SK-N-SH treated with all-trans-retinoic acid at 6 μM for 48 hours (cell line): ENCODE data around the gene PTGIS.

Experiments used
- ATAC-seq: fragments of 200-7000 bp; cut with Tn5 transposase; 3 replicates; pipeline ENCODE4 v1.9.1; 2020; ENCODE audit warnings: mild to moderate bottlenecking, moderate library complexity
- ARNTL ChIP-seq: fragments of 450-650 bp; formaldehyde crosslinking; IDR thresholded peaks from 2 replicates; pipeline ENCODE4 v1.5.0; 2020; ENCODE audit warnings: low read depth, mild to moderate bottlenecking, moderate library complexity, borderline replicate concordance
- BACH2 ChIP-seq: fragments of 250-450 bp; sonication (Bioruptor Pico); IDR thresholded peaks from 2 replicates; pipeline ENCODE4 v1.9.0; 2021; ENCODE audit warnings: mild to moderate bottlenecking, borderline replicate concordance
- CREB5 ChIP-seq: fragments of 250-450 bp; sonication (Bioruptor Pico); IDR thresholded peaks from 2 replicates; pipeline ENCODE4 v1.5.1; 2020; ENCODE audit warnings: low read depth, mild to moderate bottlenecking, moderate library complexity
- CSDC2 ChIP-seq: fragments of 250-450 bp; sonication (Bioruptor Pico); IDR thresholded peaks from 2 replicates; pipeline ENCODE4 v1.5.0; 2020; ENCODE audit warnings: mild to moderate bottlenecking, moderate library complexity
- ESRRG ChIP-seq: fragments of 250-450 bp; sonication (Bioruptor Pico); IDR thresholded peaks from 2 replicates; pipeline ENCODE4 v1.6.1; 2021; ENCODE audit warnings: mild to moderate bottlenecking
- GLIS3 ChIP-seq: fragments of 250-450 bp; sonication (Bioruptor Pico); IDR thresholded peaks from 2 replicates; pipeline ENCODE4 v1.5.0; 2020; ENCODE audit warnings: mild to moderate bottlenecking, moderate library complexity
- ISL1 ChIP-seq: fragments of 250-450 bp; sonication (Bioruptor Pico); IDR thresholded peaks from 2 replicates; pipeline ENCODE4 v2.1.2; 2022; ENCODE audit warnings: mild to moderate bottlenecking, moderate library complexity
- OSR1 ChIP-seq: fragments of 250-450 bp; sonication (Bioruptor Pico); IDR thresholded peaks from 2 replicates; pipeline ENCODE4 v1.8.0; 2022; ENCODE audit warnings: moderate library complexity, mild to moderate bottlenecking, inconsistent platforms
- PATZ1 ChIP-seq: fragments of 250-450 bp; sonication (Bioruptor Pico); IDR thresholded peaks from 2 replicates; pipeline ENCODE4 v1.8.0; 2020; ENCODE audit warnings: mild to moderate bottlenecking, moderate library complexity, borderline replicate concordance
- POU6F1 ChIP-seq: fragments of 250-450 bp; sonication (Bioruptor Pico); IDR thresholded peaks from 2 replicates; pipeline ENCODE4 v1.8.0; 2021; ENCODE audit warnings: low read depth, mild to moderate bottlenecking, moderate library complexity, borderline replicate concordance
- PPARA ChIP-seq: fragments of 250-450 bp; sonication (Bioruptor Pico); IDR thresholded peaks from 2 replicates; pipeline ENCODE4 v1.5.0; 2020; ENCODE audit warnings: mild to moderate bottlenecking, borderline replicate concordance
- RARB ChIP-seq: fragments of 250-450 bp; sonication (Bioruptor Pico); IDR thresholded peaks from 2 replicates; pipeline ENCODE4 v1.8.0; 2021; ENCODE audit warnings: mild to moderate bottlenecking, moderate library complexity
- TCF4 ChIP-seq: fragments of 250-450 bp; sonication (Bioruptor Pico); IDR thresholded peaks from 2 replicates; pipeline ENCODE4 v1.8.0; 2021; ENCODE audit warnings: mild to moderate bottlenecking, moderate library complexity, borderline replicate concordance
- TSHZ2 ChIP-seq: fragments of 250-450 bp; sonication (Bioruptor Pico); IDR thresholded peaks from 2 replicates; pipeline ENCODE4 v1.5.0; 2020; ENCODE audit warnings: mild to moderate bottlenecking, moderate library complexity
- ZC3H10 ChIP-seq: fragments of 250-450 bp; sonication (Bioruptor Pico); IDR thresholded peaks from 2 replicates; pipeline ENCODE4 v1.5.1; 2021; ENCODE audit warnings: mild to moderate bottlenecking, moderate library complexity
- ZFP3 ChIP-seq: fragments of 250-450 bp; sonication (Bioruptor Pico); IDR thresholded peaks from 2 replicates; pipeline ENCODE4 v1.5.0; 2020; ENCODE audit warnings: mild to moderate bottlenecking, moderate library complexity
- ZFP30 ChIP-seq: fragments of 450-650 bp; formaldehyde crosslinking; IDR thresholded peaks from 2 replicates; pipeline ENCODE4 v1.5.0; 2022; ENCODE audit warnings: mild to moderate bottlenecking, moderate library complexity
- ZNF565 ChIP-seq: fragments of 450-650 bp; formaldehyde crosslinking; conservative IDR thresholded peaks from 2 replicates; pipeline ENCODE4 v1.5.0; 2020; ENCODE audit warnings: low read depth, mild to moderate bottlenecking, moderate library complexity
- ZNF70 ChIP-seq: fragments of 450-650 bp; formaldehyde crosslinking; IDR thresholded peaks from 2 replicates; pipeline ENCODE4 v1.5.0; 2020; ENCODE audit warnings: mild to moderate bottlenecking, moderate library complexity
- ZNF8 ChIP-seq: fragments of 450-650 bp; formaldehyde crosslinking; IDR thresholded peaks from 2 replicates; pipeline ENCODE4 v1.5.0; 2020; ENCODE audit warnings: mild to moderate bottlenecking, moderate library complexity

Gene PTGIS

GRCh38 chr20:49595811-49596561 is 28.0 kb upstream of the PTGIS start:
- TF ChIP-seq ARNTL, result no peak
- TF ChIP-seq GLIS3 (CRISPR knock-in tag), result no peak
- TF ChIP-seq PPARA (CRISPR knock-in tag), result no peak
- no peak for TF ChIP-seq ISL1 (CRISPR knock-in tag)
- TF ChIP-seq ZNF70 (CRISPR knock-in tag), result no peak
- no peak for TF ChIP-seq PATZ1 (CRISPR knock-in tag)
- TF ChIP-seq TCF4 (CRISPR knock-in tag), result no peak
- TF ChIP-seq ESRRG (CRISPR knock-in tag), result no peak
- TF ChIP-seq CSDC2 (CRISPR knock-in tag), result no peak
- no peak for TF ChIP-seq ZFP3
- TF ChIP-seq TSHZ2 (CRISPR knock-in tag), result no peak
- no peak for TF ChIP-seq OSR1 (CRISPR knock-in tag)
- no peak for TF ChIP-seq POU6F1 (CRISPR knock-in tag)
- no peak for TF ChIP-seq ZNF8 (CRISPR knock-in tag)
- no peak for TF ChIP-seq ZC3H10 (CRISPR knock-in tag)
- TF ChIP-seq ZNF565, result no peak
- no peak for TF ChIP-seq ZFP30
- TF ChIP-seq CREB5, result no peak
- no peak for TF ChIP-seq BACH2 (CRISPR knock-in tag)
- TF ChIP-seq RARB (CRISPR knock-in tag), result no peak
- TF ChIP-seq, all 23 proteins: peak for 0
- no peak for ATAC-seq

- ATAC-seq, result no peak
- TF ChIP-seq CSDC2 (CRISPR knock-in tag) (no peak), ESRRG (CRISPR knock-in tag) (no peak), BACH2 (CRISPR knock-in tag) (no peak), ISL1 (CRISPR knock-in tag) (no peak), GLIS3 (CRISPR knock-in tag) (no peak), ARNTL (no peak), ZNF565 (no peak), ZNF8 (CRISPR knock-in tag) (no peak), TCF4 (CRISPR knock-in tag) (no peak), ZNF70 (CRISPR knock-in tag) (no peak), TSHZ2 (CRISPR knock-in tag) (no peak), POU6F1 (CRISPR knock-in tag) (no peak)
Observed at GRCh38 chr20:49595346-49595745, 27.4 kb upstream of the PTGIS start.
